Kidney (tissue), 14 donors: ENCODE measurements around the gene CLEC18C. TPM values are rescaled to one million over a fixed set of nuclear protein-coding genes. Genes with fewer than 3 reads are reported as not detected.
"Not testable (repeated sequence)": the region's sequence is repeated elsewhere in the genome, so short reads cannot be mapped to it uniquely, and the experiment has no call there.

Experiments used
- DNase-seq, 5 donors: peaks; one replicate each; pipeline ENCODE4 v3.0.0-alpha.2; 2013 to 2020
- FAIRE-seq: peaks from 2 replicates; lab custom pipeline; 2012; peaks lifted over from hg19 to GRCh38; lab: Jason Lieb, UNC
- H3K27ac ChIP-seq, 2 donors: one replicate each; pipeline ENCODE4 v1.7.0; 2013; ENCODE audit warnings: low read depth in 2 of 2, low read length in 2 of 2, inconsistent platforms in 1 of 2
- H3K27me3 ChIP-seq: one replicate; pipeline ENCODE4 v1.7.1; 2013; ENCODE audit warnings: low read length, inconsistent platforms; ENCODE audit not compliant: control insufficient read depth, insufficient read depth
- H3K36me3 ChIP-seq, 3 donors: one replicate each; pipeline versions ENCODE4 v1.7.0 to v1.7.1; 2013; ENCODE audit warnings: low read length in 3 of 3, control low read depth in 1 of 3, inconsistent platforms in 1 of 3; ENCODE audit not compliant: insufficient read depth in 3 of 3, control insufficient read depth in 2 of 3
- H3K4me1 ChIP-seq, 3 donors: one replicate each; pipeline versions ENCODE4 v1.7.0 to v1.7.1; 2013; ENCODE audit warnings: low read length in 3 of 3, inconsistent platforms in 1 of 3, low read depth in 1 of 3; ENCODE audit not compliant: control insufficient read depth in 2 of 3, insufficient read depth in 2 of 3
- H3K4me3 ChIP-seq, 3 donors: one replicate each; pipeline versions ENCODE4 v1.7.0 to v1.8.1; 2013; ENCODE audit warnings: low read length in 3 of 3, control low read depth in 1 of 3, inconsistent platforms in 1 of 3
- H3K9ac ChIP-seq, 3 donors: one replicate each; pipeline versions ENCODE4 v1.7.0 to v1.7.1; 2013; ENCODE audit warnings: low read length in 3 of 3, control low read depth in 1 of 3, inconsistent platforms in 1 of 3
- H3K9me3 ChIP-seq, 3 donors: one replicate each; pipeline versions ENCODE4 v1.7.0 to v1.7.1; 2013; ENCODE audit warnings: low read length in 3 of 3, control low read depth in 1 of 3, inconsistent platforms in 1 of 3; ENCODE audit not compliant: control insufficient read depth in 2 of 3, insufficient read depth in 1 of 3
- intact Hi-C: fragments of 100-400 bp; cut with DNase I; formaldehyde crosslinking; loops from one replicate; pipeline ENCODE4 v1.11.1; 2022
- polyA plus RNA-seq: library from polyadenylated mRNA; stranded (reverse); fragments of 350-450 nt; fragmentation: Illumina TruSeq; extraction: RNeasy Lipid Tissue Mini Kit (QIAGEN cat#74804); gene quantifications from one replicate; pipeline ENCODE4 v1.2.3, GENCODE V29; 2014; ENCODE audit warnings: low read depth, low replicate concordance; ENCODE audit not compliant: insufficient read depth
- total RNA-seq: library from RNA; stranded (reverse); fragmentation: NEBNext Ultra II Directional; extraction: Animal tissue kit (Norgen Biotek cat#: 25700); gene quantifications from one replicate; pipeline ENCODE4 v1.2.1, GENCODE V29; 2021
- TF ChIP-seq, protein P1 (sequence below): IDR thresholded peaks from 3 replicates; pipeline ENCODE4 v1.5.1; 2012; ENCODE audit warnings: mild to moderate bottlenecking, moderate library complexity, borderline replicate concordance; ENCODE audit not compliant: insufficient read depth; ENCODE audit errors: extremely low read depth
- donor health status: control.
- donor health status: control.
- donor health status: control.
- donor health status: control.
- donor health status: control.
- donor health status: DM: yes; HTN: yes; CAD: no.
- donor health status: Normal renal cell carcinoma (clear cell type).

Gene CLEC18C
- total and polyA plus RNA-seq, 2 donors from 2014 or later, result 0.57 to 67.9 TPM

- DNase-seq (no peak), FAIRE-seq (no peak)
- no peak overlapping the region for H3K9ac ChIP-seq
- intact Hi-C loops, result no loop called here
- TF ChIP-seq, protein P1, sequence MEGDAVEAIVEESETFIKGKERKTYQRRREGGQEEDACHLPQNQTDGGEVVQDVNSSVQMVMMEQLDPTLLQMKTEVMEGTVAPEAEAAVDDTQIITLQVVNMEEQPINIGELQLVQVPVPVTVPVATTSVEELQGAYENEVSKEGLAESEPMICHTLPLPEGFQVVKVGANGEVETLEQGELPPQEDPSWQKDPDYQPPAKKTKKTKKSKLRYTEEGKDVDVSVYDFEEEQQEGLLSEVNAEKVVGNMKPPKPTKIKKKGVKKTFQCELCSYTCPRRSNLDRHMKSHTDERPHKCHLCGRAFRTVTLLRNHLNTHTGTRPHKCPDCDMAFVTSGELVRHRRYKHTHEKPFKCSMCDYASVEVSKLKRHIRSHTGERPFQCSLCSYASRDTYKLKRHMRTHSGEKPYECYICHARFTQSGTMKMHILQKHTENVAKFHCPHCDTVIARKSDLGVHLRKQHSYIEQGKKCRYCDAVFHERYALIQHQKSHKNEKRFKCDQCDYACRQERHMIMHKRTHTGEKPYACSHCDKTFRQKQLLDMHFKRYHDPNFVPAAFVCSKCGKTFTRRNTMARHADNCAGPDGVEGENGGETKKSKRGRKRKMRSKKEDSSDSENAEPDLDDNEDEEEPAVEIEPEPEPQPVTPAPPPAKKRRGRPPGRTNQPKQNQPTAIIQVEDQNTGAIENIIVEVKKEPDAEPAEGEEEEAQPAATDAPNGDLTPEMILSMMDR, result no peak
- no peak overlapping the region for H3K27ac ChIP-seq
- H3K4me3 ChIP-seq, result no peak overlapping the region
- no peaks in the 10 kb centered on the region for H3K9me3 ChIP-seq
- H3K27me3 ChIP-seq, result no peaks in the 10 kb centered on the region
- H3K36me3 ChIP-seq, result peaks cover 19 to 44% (median 38%) of the 10 kb centered on the region in 3 donors
- no peaks in the 10 kb centered on the region for H3K4me1 ChIP-seq
These were observed 21.6 kb upstream of the CLEC18C start for GRCh38 chr16:70151941-70152509.

- Histone ChIP-seq H3K4me3 (no peak overlapping the region), H3K9ac (no peak overlapping the region), H3K4me1 (no peaks in the 10 kb centered on the region), H3K9me3 (no peaks in the 10 kb centered on the region), H3K36me3 (peaks cover 25 to 52% (median 45%) of the 10 kb centered on the region in 3 donors), H3K27ac (no peak overlapping the region), H3K27me3 (no peaks in the 10 kb centered on the region)
- intact Hi-C loops, result no loop called here
- TF ChIP-seq, protein P1, result no peak
- no peak for FAIRE-seq
- no peak for DNase-seq
These were observed 20.8 kb upstream of the CLEC18C start for GRCh38 chr16:70152578-70153302.

DNA sequence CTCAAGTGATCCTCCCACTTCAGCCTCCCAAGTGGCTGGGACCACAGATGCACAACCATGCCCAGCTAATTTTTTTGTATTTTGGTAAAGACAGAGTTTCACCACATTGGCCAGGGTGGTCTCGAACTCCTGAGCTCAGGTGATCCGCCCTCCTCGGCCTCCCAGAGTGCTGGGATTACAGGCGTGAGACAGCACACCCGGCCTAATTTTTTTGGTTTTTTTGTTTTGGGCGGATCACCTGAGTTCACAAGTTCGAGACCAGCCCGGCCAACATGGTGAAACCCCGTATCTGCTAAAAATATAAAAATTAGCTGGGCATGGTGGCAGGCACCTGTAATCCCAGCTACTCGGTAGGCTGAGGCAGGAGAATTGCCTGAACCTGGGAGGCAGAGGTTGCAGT is 18.9 kb upstream of the CLEC18C start:
- intact Hi-C loops, H3K9me3 ChIP-seq, H3K4me1 ChIP-seq, FAIRE-seq, H3K27me3 ChIP-seq, DNase-seq, H3K9ac ChIP-seq, H3K27ac ChIP-seq, H3K4me3 ChIP-seq: not testable (repeated sequence)
- H3K36me3 ChIP-seq, result peaks cover 36 to 72% (median 58%) of the 10 kb centered on the region in 3 donors

DNA sequence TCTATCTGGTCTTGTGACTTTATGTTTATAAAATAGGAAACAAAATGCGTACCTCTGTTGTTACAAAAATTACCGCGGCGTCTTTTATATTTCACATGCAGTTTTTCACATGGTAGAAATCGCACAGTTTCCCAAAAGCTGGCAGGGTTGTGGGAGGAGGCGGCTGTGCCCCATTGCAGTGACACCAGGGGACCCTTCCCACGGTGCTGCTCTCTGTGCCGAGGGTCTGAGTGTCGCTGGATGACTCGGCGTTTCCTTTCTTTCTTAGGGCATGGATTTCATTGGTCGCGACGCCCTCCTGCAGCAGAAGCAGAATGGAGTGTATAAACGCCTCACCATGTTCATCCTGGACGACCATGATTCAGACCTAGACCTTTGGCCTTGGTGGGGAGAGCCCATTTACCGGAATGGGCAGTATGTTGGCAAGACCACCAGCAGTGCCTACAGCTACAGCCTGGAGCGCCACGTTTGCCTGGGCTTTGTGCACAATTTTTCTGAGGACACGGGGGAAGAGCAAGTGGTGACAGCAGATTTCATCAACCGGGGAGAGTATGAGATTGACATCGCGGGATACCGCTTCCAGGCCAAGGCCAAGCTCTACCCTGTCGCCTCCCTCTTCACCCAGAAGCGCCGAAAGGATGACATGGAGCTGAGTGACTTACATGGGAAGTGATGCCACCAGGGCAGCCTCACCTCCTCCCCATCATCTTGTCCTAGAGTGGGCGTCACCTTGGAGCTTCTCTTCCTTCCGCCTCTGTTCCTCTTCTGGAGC is 17.2 kb upstream of the CLEC18C start:
- Histone ChIP-seq H3K36me3 (peaks cover 45 to 81% (median 68%) of the 10 kb centered on the region in 3 donors), H3K9ac (no peak overlapping the region), H3K4me1 (peaks cover 0 to 4% (median 0%) of the 10 kb centered on the region in 3 donors), H3K27ac (no peak overlapping the region), H3K27me3 (no peaks in the 10 kb centered on the region), H3K4me3 (no peak overlapping the region), H3K9me3 (no peaks in the 10 kb centered on the region)
- no peak for FAIRE-seq
- intact Hi-C loops, result no loop called here
- TF ChIP-seq, protein P1, result no peak
- no peak for DNase-seq
